Cardiac fibroblast (primary cell): ENCODE measurements around the gene EBP.
"Not testable (repeated sequence)": the region's sequence is repeated elsewhere in the genome, so short reads cannot be mapped to it uniquely, and the experiment has no call there.

ENCODE experiments used
- DNase-seq, 2 donors: peaks; one replicate each; pipeline versions ENCODE4 v3.0.0 to v3.0.0-alpha.2; 2010; ENCODE audit warnings: low read depth in 2 of 2
- H3K4me3 ChIP-seq, 2 donors: replicated peaks in 1 of 2; 1 replicate in 1 of 2; 2 replicates in 1 of 2; pipeline ENCODE4 v1.5.1; 2011; ENCODE audit warnings: low read depth in 2 of 2, low read length in 2 of 2, mild to moderate bottlenecking in 2 of 2, moderate library complexity in 1 of 2
- TF ChIP-seq, protein P1 (sequence below): IDR thresholded peaks from one replicate; pipeline ENCODE4 v1.5.1; 2011; ENCODE audit warnings: low read depth, mild to moderate bottlenecking, low read length, inconsistent platforms

Gene EBP

DNA sequence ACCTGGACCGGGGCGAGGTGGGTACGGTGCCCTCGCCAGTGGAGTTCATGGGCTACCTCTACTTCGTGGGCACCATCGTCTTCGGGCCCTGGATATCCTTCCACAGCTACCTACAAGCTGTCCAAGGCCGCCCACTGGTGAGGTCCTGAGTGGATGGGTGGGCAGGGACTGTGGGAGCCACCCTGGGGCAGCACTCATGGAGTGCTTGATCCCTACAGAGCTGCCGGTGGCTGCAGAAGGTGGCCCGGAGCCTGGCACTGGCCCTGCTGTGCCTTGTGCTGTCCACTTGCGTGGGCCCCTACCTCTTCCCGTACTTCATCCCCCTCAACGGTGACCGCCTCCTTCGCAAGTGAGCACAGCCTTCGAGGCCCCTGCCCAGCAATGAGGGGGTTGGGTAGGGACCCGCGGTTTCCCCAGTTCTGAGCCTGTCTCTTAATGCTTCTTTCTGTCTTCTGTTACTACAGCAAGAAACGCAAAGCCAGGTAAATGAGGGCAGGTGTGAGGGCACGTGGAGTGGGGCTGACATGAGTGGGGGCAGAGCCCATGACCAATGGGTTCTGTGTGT lies 9.2 kb upstream of the EBP start:
- no peak overlapping the region for H3K4me3 ChIP-seq
- DNase-seq = no peak
- TF ChIP-seq, protein P1, sequence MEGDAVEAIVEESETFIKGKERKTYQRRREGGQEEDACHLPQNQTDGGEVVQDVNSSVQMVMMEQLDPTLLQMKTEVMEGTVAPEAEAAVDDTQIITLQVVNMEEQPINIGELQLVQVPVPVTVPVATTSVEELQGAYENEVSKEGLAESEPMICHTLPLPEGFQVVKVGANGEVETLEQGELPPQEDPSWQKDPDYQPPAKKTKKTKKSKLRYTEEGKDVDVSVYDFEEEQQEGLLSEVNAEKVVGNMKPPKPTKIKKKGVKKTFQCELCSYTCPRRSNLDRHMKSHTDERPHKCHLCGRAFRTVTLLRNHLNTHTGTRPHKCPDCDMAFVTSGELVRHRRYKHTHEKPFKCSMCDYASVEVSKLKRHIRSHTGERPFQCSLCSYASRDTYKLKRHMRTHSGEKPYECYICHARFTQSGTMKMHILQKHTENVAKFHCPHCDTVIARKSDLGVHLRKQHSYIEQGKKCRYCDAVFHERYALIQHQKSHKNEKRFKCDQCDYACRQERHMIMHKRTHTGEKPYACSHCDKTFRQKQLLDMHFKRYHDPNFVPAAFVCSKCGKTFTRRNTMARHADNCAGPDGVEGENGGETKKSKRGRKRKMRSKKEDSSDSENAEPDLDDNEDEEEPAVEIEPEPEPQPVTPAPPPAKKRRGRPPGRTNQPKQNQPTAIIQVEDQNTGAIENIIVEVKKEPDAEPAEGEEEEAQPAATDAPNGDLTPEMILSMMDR = no peak

DNA sequence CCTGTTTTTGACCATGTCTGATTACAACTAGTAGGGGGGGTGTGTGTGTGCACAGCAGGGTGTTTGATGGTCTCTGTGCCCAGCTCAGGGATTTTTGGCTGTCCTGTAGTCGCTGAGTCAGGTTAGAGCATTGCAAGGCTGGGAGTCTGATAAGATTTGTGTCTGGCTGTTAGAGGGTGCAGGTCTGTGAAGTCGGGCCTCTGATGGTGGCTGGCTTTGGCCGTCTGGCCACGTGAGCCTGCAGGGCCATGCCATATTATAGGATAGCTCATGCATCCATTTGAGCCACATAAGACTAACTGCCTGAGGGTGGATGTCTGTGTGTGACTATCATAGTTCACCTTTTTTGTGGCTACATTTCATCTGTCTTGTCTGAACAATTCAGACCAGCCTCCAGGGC lies 7.9 kb upstream of the EBP start:
- H3K4me3 ChIP-seq = no peak overlapping the region
- TF ChIP-seq, protein P1 = no peak
- no peak for DNase-seq

- H3K4me3 ChIP-seq = no peak overlapping the region
- DNase-seq = no peak
- TF ChIP-seq, protein P1 = no peak
Measured at GRCh38 chrX:48514126-48514806, 7.3 kb upstream of the EBP start.

DNA sequence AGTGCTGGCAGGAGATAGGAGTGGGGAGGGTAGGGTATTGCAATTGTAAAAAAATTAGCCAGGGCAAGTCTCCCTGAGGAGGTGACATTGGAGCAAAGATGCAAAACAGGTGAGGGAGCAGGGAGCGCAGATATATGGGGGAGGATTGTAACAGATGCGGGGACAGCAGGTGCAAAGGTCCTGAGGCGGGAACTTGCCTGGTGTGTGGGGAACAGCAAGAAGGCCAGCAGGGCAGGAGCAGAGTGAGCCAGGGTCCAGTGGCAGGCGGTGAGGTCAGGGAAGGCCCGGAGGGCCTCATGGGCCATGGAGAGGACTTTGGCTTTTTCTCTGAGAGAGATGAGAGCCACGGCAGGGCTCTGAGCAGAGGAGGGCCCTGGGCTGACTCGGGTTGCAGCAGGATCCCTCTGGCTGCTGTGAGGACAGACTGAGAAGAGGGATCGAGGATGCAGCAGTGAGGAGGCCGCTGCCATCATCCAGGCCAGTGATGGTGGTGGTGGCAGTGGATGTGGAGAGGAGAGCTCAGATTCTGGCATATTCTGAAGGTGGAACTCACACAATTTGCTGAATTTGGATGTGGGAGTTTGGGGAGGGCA lies 6.6 kb upstream of the EBP start:
- H3K4me3 ChIP-seq = no peak overlapping the region
- DNase-seq = no peak
- TF ChIP-seq, protein P1 = no peak

DNA sequence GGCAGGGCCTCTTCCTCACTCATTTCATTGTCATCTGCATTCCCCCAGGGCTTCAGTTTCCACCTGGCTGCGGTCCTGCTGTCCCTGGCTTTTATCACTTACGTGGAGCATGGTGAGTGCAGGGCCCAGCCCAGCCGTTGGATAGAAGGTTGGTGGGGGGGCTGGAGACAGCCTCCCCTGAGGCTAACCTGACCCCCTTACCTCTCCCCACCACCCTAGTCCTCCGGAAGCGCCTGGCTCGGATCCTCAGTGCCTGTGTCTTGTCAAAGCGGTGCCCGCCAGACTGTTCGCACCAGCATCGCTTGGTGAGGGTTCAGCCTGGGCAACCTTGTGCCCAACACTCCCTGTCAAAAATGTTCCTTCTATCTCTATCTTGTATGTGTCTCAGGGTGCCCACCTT lies 5.8 kb upstream of the EBP start:
- H3K4me3 ChIP-seq = no peak overlapping the region
- TF ChIP-seq, protein P1 = no peak
- no peak for DNase-seq

DNA sequence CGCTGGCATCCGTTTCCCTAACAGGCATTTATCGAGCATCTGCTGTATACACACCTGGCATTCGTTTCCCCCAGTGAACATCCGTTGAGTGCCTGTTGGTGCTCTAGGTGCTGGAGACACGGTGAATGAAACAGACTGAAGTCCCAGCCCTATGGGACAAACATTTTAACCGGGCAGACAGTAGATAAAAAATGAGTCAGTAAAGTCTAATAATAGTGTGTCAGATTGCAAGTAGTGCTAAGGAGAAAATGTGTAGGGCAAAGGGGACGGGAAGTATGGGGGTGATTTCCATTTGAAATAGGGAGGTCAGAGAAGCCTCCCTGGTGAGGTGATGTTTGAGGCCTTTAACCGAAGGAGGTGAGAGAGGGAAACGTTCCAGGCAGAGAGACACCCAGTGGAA lies 5.3 kb upstream of the EBP start:
- TF ChIP-seq, protein P1 = no peak
- no peak for DNase-seq
- H3K4me3 ChIP-seq = no peak overlapping the region

DNA sequence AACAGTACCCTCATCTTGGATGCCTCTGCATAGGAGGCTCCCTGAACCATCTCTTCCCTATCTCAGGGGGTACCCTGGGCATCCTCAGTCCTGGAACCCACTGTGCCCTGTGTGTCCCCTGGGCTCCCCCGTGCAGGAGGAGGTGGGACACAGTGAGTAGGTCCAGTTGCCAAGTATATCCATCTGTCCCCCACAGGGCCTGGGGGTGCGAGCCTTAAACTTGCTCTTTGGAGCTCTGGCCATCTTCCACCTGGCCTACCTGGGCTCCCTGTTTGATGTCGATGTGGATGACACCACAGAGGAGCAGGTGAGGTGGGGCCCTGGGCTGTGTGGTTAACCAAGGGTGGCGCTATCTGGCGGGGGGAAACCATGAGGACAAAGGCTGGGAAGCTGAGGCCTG lies 4.6 kb upstream of the EBP start:
- TF ChIP-seq, protein P1 = no peak
- H3K4me3 ChIP-seq = no peak overlapping the region

GRCh38 chrX:48519481-48519880 lies 2.1 kb upstream of the EBP start:
- H3K4me3 ChIP-seq, DNase-seq: not testable (repeated sequence)

More for the DNA sequence above, 4.6 kb upstream of the EBP start:
- DNase-seq = no peak
